GM12801 (cell line): ENCODE measurements around the gene FOXP1.

Source experiments
- TF ChIP-seq, protein P1 (sequence below): IDR thresholded peaks from one replicate; pipeline ENCODE4 v1.5.1; 2011; ENCODE audit warnings: control low read depth; ENCODE audit not compliant: insufficient read length; ENCODE audit errors: extremely low read depth

The FOXP1 gene

DNA sequence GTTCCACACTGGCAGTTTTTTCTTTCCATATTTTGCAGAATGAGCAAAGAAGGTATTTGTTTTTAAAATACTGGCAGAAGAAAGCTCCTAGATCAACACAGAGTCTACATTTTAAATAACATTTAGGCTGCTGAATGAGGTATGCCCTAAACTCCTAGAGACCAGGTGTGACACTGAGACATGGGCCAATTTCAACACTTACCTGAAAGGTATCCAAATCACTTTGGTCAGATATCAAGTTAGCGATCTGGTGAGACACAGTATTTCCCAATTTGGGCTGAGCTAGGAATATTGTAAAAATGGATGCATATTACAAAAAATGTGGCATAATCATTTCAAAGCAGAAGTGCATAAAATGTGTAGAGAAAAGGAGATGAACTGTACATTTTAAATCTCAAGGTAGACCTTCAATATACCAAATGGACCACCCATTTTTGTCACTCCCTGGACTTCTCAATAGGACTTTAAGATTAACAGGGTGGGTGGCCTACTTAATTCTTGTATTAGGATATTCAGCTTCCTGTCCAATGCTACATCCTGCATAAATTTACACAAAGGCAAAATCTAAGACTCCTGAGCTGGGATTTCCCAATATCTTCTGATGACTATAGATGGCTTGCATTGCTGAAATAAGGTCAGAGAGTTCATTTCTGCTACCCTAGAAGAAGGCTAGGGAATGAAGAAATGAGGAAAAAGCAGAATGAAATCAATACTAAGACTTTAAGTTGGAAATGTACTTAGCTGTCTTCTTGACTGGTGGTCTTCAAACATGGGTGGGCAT lies 487.8 kb downstream of the FOXP1 start:
- TF ChIP-seq, protein P1, sequence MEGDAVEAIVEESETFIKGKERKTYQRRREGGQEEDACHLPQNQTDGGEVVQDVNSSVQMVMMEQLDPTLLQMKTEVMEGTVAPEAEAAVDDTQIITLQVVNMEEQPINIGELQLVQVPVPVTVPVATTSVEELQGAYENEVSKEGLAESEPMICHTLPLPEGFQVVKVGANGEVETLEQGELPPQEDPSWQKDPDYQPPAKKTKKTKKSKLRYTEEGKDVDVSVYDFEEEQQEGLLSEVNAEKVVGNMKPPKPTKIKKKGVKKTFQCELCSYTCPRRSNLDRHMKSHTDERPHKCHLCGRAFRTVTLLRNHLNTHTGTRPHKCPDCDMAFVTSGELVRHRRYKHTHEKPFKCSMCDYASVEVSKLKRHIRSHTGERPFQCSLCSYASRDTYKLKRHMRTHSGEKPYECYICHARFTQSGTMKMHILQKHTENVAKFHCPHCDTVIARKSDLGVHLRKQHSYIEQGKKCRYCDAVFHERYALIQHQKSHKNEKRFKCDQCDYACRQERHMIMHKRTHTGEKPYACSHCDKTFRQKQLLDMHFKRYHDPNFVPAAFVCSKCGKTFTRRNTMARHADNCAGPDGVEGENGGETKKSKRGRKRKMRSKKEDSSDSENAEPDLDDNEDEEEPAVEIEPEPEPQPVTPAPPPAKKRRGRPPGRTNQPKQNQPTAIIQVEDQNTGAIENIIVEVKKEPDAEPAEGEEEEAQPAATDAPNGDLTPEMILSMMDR: no peak

DNA sequence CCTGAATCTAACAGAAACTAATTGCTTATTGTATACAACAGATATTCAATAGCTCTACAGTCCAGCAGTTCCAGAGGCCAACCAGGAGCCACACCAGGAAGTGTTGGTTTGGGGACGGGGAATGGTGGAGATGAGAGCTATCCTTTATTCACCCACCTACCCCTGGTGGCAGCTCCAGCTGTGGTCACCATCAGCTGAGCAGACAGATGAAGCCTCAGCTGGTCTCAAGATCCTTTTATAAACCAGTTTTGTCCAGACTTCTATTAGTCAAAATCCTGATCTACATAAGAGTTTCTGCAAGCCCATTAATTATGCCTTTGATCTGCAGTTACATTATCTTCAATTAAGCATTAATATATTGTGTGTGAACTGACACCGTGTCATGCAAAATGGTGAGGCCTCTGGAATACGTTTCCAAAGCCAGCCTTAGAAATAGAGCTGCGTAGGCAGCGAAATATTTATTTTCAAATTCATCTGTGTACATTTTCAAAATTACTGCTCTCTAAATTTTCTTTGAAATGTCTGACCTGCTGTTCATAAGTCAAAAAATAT lies 488.8 kb downstream of the FOXP1 start:
- TF ChIP-seq, protein P1: no peak

DNA sequence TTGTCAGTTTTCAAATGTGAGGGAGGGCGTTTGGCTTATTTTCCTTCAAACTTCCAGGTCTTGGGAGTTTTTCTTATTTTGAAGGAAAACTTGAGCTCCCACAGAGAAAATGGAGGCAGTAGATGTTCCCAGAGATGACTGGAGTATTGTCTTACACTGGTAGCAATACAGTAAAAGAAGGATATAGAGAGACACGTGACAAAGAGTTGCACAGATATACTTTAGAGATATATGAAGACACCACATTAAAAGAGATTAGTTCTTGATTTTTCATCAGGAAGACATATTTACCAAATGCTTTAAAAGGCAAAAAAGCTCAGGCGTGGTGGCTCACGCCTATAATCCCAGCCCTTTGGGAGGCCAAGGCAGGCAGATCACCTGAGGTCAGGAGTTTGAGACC lies 490.9 kb downstream of the FOXP1 start:
- TF ChIP-seq, protein P1: no peak

GRCh38 chr3:71090207-71090606 lies 493.3 kb downstream of the FOXP1 start:
- TF ChIP-seq, protein P1: no peak

- TF ChIP-seq, protein P1: no peak
Observed at GRCh38 chr3:71089271-71089847, 494.2 kb downstream of the FOXP1 start.

GRCh38 chr3:71088742-71089141 lies 494.8 kb downstream of the FOXP1 start:
- TF ChIP-seq, protein P1: no peak

DNA sequence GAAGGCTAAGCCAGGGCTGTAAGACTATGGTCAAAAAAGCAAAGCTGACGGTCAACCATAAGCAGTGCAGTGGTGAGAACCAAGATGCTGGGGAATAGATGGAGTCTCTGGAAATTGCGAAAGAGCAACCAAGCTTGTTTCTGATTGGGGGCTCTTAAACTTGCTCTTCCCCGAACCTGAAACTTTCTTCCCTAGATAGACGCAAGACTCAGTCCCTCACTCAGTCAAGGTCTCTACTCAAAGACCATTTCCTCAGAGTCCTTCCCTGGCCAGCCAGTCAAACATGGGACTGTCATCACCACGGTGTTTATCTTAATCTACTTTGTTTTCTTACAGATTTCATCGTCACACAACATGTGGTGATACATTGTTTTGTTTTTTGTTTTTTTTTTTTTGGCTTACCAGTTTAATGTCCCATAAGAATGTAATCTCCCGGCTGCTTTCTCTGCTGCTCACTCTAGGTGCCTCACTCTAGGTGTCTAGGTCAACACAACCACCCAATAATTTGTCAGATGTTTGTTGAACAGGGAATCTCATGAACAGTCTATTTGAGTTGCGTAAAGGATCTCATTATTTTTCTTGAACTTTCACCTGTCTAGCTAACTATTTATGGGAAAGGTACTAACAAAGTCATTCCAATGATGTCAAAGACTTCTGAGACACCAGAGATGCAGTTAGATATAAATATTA lies 495.4 kb downstream of the FOXP1 start:
- TF ChIP-seq, protein P1: no peak
